Femur (tissue), 1 donor: ENCODE measurements around the gene ERBB4.
"Not testable (repeated sequence)": the region's sequence is repeated elsewhere in the genome, so short reads cannot be mapped to it uniquely, and the experiment has no call there.

Experiments used
- DNase-seq: peaks from one replicate; pipeline ENCODE4 v3.0.0-alpha.2; 2017

Gene ERBB4

GRCh38 chr2:212194396-212194795, 344.2 kb downstream of the ERBB4 start:
- no peak for DNase-seq

DNA sequence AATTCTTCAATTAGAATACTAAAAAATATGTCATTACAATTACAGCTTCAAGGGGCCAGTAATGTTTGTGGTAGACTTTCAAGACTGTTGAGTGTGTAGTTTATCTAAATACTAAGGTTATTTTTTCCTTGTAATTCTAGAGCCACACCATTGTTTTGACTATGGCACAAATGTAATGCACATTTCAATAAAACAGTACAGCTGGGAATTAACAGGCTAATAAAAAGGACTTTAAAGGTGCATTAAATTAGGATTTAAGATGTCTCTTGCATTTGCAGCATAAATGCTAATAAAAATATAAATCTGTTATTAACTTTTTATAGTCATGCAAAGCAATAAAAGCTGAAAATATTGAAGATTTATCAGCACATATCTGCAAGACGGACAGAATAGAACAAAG, 344.8 kb downstream of the ERBB4 start:
- no peak for DNase-seq

- DNase-seq: no peak
These were observed 345.5 kb downstream of the ERBB4 start for GRCh38 chr2:212193056-212193455.

DNA sequence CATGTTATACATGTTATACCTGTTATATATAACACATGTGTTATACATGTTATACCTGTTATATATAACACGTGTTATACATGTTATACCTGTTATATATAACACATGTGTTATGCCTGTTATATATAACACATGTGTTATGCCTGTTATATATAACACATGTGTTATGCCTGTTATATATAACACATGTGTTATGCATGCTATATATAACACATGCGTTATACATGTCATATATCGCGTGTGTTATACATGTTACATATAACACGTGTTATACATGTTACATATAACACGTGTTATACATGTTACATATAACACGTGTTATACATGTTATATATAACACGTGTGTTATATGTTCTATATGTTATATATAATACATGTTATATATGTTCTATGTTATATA, 347.2 kb downstream of the ERBB4 start:
- not testable (repeated sequence) for DNase-seq

GRCh38 chr2:212186166-212186565, 352.4 kb downstream of the ERBB4 start:
- DNase-seq: no peak

DNA sequence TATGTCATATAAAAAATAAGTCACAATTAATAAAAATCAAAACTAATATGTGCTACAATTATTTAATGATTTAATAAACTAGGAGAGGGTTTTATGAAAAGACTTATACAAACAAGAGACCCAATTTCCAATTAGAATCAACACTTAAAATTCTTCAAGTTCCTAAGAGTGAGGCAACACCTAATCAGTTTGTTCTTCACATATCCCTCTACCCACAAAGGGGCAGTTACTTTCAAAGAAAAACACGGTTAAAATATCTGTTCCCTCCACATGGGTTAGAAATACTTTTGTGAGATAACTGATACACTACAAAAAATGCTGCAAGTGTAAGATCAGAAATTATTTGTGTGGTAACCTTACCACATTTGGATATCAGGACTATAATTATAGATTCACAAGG, 357.0 kb downstream of the ERBB4 start:
- no peak for DNase-seq

DNA sequence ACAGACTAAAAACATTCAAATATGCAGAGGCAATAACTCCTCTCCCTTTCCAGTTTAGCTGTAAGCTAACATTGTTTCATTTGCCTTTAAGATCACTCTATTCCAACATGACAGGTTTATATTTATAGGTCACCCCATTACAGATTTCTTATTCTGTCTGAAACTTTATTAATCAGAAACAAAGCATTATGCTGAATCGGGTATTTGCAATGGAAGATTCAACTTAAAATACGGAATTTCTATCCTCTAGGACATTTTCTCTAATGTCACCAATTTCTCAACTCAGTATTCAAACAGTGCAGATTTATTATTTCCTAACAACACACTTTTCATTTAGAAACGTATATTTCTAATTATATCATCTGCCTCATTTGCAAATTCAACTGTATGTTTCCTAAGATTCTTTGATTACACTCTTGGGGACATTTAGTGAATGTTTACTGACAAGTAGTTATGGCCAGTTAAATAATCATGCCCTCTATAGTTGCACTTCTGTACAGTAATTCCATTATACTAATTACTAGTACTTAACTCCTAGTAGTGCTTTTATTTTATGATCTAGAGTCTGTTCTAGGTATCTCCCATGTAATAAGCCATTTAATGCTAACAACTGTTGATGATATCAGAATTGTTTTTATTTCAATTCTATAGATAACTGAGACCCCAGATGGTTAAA, 358.1 kb downstream of the ERBB4 start:
- no peak for DNase-seq

GRCh38 chr2:212177724-212178123, 360.9 kb downstream of the ERBB4 start:
- no peak for DNase-seq

GRCh38 chr2:212176151-212176550, 362.5 kb downstream of the ERBB4 start:
- DNase-seq: no peak

GRCh38 chr2:212173756-212174510, 364.7 kb downstream of the ERBB4 start:
- DNase-seq: no peak

GRCh38 chr2:212173331-212173730, 365.3 kb downstream of the ERBB4 start:
- no peak for DNase-seq

DNA sequence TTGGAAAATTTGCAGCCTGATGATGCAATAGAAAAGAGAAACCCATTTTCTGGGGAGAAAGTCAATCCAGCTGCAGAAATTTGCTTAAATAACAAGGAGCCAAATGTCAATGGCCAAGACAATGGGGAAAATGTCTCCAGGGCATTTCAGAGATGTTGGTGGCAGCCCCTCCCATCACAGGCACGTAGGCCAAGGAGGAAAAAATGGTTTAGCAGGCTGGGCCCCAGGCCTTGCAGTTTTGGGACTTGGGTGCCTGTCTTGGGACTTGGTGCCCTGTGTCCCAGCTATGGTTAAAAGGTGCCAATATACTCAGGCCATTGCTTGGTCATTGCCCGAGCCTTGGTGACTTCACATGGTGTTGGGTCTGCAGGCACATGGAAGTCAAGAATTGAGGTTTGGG, 368.2 kb downstream of the ERBB4 start:
- DNase-seq: no peak

- no peak for DNase-seq
These were observed 380.5 kb downstream of the ERBB4 start for GRCh38 chr2:212158081-212158480.

- DNase-seq: no peak
These were observed 381.6 kb downstream of the ERBB4 start for GRCh38 chr2:212157012-212157411.

GRCh38 chr2:212156088-212156487, 382.5 kb downstream of the ERBB4 start:
- DNase-seq: no peak

DNA sequence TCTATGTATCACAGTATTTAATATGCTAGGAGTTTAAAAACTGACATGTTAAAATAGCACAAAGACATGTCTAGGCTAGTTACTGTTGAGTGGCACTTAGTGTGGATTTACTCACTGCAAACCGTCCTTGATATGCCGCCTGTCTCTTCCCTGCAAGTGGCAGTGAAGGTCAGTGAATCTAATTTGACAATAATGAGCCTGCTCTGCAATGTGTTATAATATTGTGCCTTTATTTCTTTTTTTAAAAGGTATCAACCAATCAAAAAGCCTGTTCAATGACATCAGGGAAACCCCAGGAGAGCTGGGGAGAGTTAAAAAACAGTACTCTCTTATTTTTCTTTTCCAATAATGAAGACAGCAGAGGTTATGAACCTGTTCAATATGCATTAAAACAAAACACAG, 384.1 kb downstream of the ERBB4 start:
- no peak for DNase-seq

DNA sequence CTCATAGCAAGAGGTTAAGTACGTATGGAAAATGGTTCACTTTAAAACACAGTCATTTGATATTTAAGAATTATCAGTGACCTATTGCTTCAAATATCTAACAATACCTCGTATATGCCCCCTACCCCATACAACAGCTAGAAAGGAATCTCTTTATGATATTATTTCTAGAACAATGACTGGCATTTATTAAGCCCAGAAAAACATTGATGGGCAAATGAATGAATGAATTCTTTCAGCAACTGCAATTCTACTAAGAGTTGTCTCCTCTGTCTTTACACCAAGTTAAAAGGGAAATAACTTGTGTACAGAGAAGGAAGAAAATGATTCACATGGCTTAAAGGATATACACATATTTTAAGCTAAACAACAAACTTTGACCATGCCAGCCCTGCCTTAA, 384.7 kb downstream of the ERBB4 start:
- no peak for DNase-seq

- DNase-seq: no peak
These were observed 390.6 kb downstream of the ERBB4 start for GRCh38 chr2:212147921-212148513.

DNA sequence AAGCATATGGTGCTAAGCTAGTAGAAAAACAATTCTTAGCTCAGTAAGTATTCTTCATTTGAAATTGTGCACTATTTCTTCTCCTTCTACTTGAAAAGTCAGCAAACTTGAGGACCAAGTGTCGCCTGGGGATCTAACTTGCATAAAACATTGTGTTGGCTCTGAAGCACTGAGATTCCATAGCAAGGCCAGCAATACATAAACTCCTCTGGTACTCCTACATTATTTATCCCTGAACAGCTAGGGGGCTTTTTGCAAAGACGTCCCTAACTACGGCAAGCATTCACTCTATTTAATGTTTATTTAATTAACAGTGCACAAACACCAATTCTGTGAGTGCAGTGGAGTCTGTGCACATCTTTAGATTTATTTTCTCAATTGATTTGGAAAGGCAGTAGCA, 392.2 kb downstream of the ERBB4 start:
- DNase-seq: no peak

GRCh38 chr2:212145121-212145520, 393.5 kb downstream of the ERBB4 start:
- no peak for DNase-seq

DNA sequence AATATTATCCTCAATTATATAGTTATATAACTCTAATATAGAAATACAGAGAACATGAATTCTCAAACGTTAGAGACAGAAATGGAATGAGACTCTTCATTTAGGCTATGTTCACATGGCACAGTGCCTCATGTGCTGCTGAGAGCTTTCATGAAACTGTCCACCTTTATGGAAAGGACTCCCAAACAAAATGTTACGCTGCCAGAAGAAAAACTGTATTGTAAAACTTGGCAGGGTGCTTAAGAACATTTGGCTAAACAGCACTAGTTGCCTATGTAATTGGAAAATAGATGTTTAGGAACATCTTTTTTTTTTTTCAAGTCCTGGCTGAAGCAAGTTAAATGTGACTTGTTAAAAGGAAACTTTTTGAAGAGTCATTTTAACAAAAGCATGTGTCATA, 396.0 kb downstream of the ERBB4 start:
- no peak for DNase-seq

GRCh38 chr2:212141499-212141898, 397.1 kb downstream of the ERBB4 start:
- DNase-seq: no peak

GRCh38 chr2:212136216-212136795, 402.3 kb downstream of the ERBB4 start:
- no peak for DNase-seq

DNA sequence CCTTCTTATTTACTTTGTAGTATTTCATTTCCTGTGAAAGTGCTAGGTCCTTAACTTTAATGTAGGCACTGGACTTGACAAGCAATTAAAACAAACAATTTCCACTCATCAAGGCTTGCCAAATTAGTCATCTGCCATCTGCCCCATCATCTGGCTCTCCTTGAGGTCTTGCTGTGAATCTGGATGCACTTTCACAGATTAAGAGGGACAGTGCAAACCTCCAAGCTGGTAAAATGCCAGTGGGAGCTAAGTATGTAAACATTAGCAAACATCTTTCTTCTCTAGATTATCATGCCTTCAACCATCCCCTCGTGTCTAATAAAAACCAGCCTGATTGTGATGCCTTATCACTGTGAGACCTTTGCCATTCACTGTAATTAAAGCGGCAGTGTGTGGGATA, 402.9 kb downstream of the ERBB4 start:
- DNase-seq: no peak
